ENCODE measurements around the gene DKK2.

The DKK2 gene

GRCh38 chr4:106941841-106942240 is 94.3 kb downstream of the DKK2 start:
- H3K4me1 ChIP-seq (ENCODE audit: low read depth, poor library complexity, severe bottlenecking), result no peaks in the 10 kb centered on the region
- H3K4me2 ChIP-seq, result no peak overlapping the region
- H3K27me3 ChIP-seq (ENCODE audit: insufficient read depth, low read depth), result no peaks in the 10 kb centered on the region
- no peaks in the 10 kb centered on the region for H3K79me2 ChIP-seq (ENCODE audit: insufficient read depth, low read depth)
- H3K4me3 ChIP-seq (IDR thresholded peaks at IDR 0.05; ENCODE audit: insufficient read depth, low read depth, low read length), result no peak overlapping the region
- H3K27ac ChIP-seq, result no peak overlapping the region
- no peaks in the 10 kb centered on the region for H4K20me1 ChIP-seq (ENCODE audit: insufficient read depth)
- H3K36me3 ChIP-seq (ENCODE audit: insufficient read depth), result no peaks in the 10 kb centered on the region
- H2AFZ ChIP-seq (ENCODE audit: low read depth), result no peak overlapping the region
- no peak for TF ChIP-seq CTCF (conservative IDR thresholded peaks at IDR 0.05; ENCODE audit: low read depth, low read length)
- no peak overlapping the region for H3K9ac ChIP-seq

- H3K4me2 ChIP-seq, result no peak overlapping the region
- no peaks in the 10 kb centered on the region for H3K4me1 ChIP-seq (ENCODE audit: low read depth, poor library complexity, severe bottlenecking)
- H3K27ac ChIP-seq, result no peak overlapping the region
- no peaks in the 10 kb centered on the region for H4K20me1 ChIP-seq (ENCODE audit: insufficient read depth)
- no peaks in the 10 kb centered on the region for H3K27me3 ChIP-seq (ENCODE audit: insufficient read depth, low read depth)
- no peaks in the 10 kb centered on the region for H3K79me2 ChIP-seq (ENCODE audit: insufficient read depth, low read depth)
- H3K9ac ChIP-seq, result no peak overlapping the region
- no peak overlapping the region for H2AFZ ChIP-seq (ENCODE audit: low read depth)
- TF ChIP-seq CTCF (conservative IDR thresholded peaks at IDR 0.05; ENCODE audit: low read depth, low read length), result no peak
- H3K4me3 ChIP-seq (IDR thresholded peaks at IDR 0.05; ENCODE audit: insufficient read depth, low read depth, low read length), result no peak overlapping the region
- no peaks in the 10 kb centered on the region for H3K36me3 ChIP-seq (ENCODE audit: insufficient read depth)
Measured at GRCh38 chr4:106930522-106930921, 105.6 kb downstream of the DKK2 start.

- no peak overlapping the region for H2AFZ ChIP-seq (ENCODE audit: low read depth)
- no peak overlapping the region for H3K4me3 ChIP-seq (IDR thresholded peaks at IDR 0.05; ENCODE audit: insufficient read depth, low read depth, low read length)
- no peaks in the 10 kb centered on the region for H3K27me3 ChIP-seq (ENCODE audit: insufficient read depth, low read depth)
- no peaks in the 10 kb centered on the region for H3K79me2 ChIP-seq (ENCODE audit: insufficient read depth, low read depth)
- H3K4me2 ChIP-seq, result no peak overlapping the region
- H3K36me3 ChIP-seq (ENCODE audit: insufficient read depth), result no peaks in the 10 kb centered on the region
- no peak overlapping the region for H3K9ac ChIP-seq
- H3K27ac ChIP-seq, result no peak overlapping the region
- H3K4me1 ChIP-seq (ENCODE audit: low read depth, poor library complexity, severe bottlenecking), result no peaks in the 10 kb centered on the region
- TF ChIP-seq CTCF (conservative IDR thresholded peaks at IDR 0.05; ENCODE audit: low read depth, low read length), result no peak
- no peaks in the 10 kb centered on the region for H4K20me1 ChIP-seq (ENCODE audit: insufficient read depth)
Measured at GRCh38 chr4:106929248-106929647, 106.9 kb downstream of the DKK2 start.

- no peak overlapping the region for H3K9ac ChIP-seq
- H3K36me3 ChIP-seq (ENCODE audit: insufficient read depth), result no peaks in the 10 kb centered on the region
- no peak for TF ChIP-seq CTCF (conservative IDR thresholded peaks at IDR 0.05; ENCODE audit: low read depth, low read length)
- H3K79me2 ChIP-seq (ENCODE audit: insufficient read depth, low read depth), result no peaks in the 10 kb centered on the region
- no peak overlapping the region for H3K4me2 ChIP-seq
- no peak overlapping the region for H3K27ac ChIP-seq
- H3K4me1 ChIP-seq (ENCODE audit: low read depth, poor library complexity, severe bottlenecking), result peaks cover 4% of the 10 kb centered on the region
- no peaks in the 10 kb centered on the region for H3K27me3 ChIP-seq (ENCODE audit: insufficient read depth, low read depth)
- H2AFZ ChIP-seq (ENCODE audit: low read depth), result no peak overlapping the region
- no peaks in the 10 kb centered on the region for H4K20me1 ChIP-seq (ENCODE audit: insufficient read depth)
- H3K4me3 ChIP-seq (IDR thresholded peaks at IDR 0.05; ENCODE audit: insufficient read depth, low read depth, low read length), result no peak overlapping the region
Measured at GRCh38 chr4:106914223-106914622, 121.9 kb downstream of the DKK2 start.
